Cardiac muscle cell (in vitro differentiated cells and primary cell): ENCODE measurements around the gene CLDN16. TPM values are rescaled to one million over a fixed set of nuclear protein-coding genes. Genes with fewer than 3 reads are reported as not detected.
A peak's percentile ranks its signal among the peaks of the same experiment; 100 is the strongest.

Source experiments
- DNase-seq, 2 donors: peaks; one replicate each; pipeline versions ENCODE4 v3.0.0 to v3.0.0-alpha.2; 2010 to 2017; ENCODE audit warnings: low read depth in 1 of 2, low spot score in 1 of 2
- H3K27ac ChIP-seq: fragments of 200-600 bp; sonication (generic); 2 replicates; pipeline ENCODE4 v1.5.1; 2016
- H3K27me3 ChIP-seq: fragments of 200-600 bp; sonication (generic); 2 replicates; pipeline ENCODE4 v1.6.0; 2016; ENCODE audit warnings: control low read depth
- H3K36me3 ChIP-seq: fragments of 200-600 bp; sonication (generic); 2 replicates; pipeline ENCODE4 v1.5.1; 2016; ENCODE audit warnings: control low read depth
- H3K4me1 ChIP-seq: fragments of 200-600 bp; sonication (generic); 2 replicates; pipeline ENCODE4 v1.8.1; 2017; ENCODE audit warnings: low read depth, mild to moderate bottlenecking, mixed run types
- H3K4me3 ChIP-seq: fragments of 200-600 bp; sonication (generic); 2 replicates; pipeline ENCODE4 v1.5.1; 2016; ENCODE audit warnings: mild to moderate bottlenecking
- H3K9me3 ChIP-seq: fragments of 200-600 bp; sonication (generic); 2 replicates; pipeline ENCODE4 v1.5.1; 2017; ENCODE audit warnings: low read depth, mild to moderate bottlenecking, control low read depth
- CTCF ChIP-seq: IDR thresholded peaks from 2 replicates; pipeline ENCODE4 v1.5.1; 2012; ENCODE audit warnings: low read depth, mild to moderate bottlenecking, low read length
- polyA plus RNA-seq: library from polyadenylated mRNA; unstranded; fragments of >200 nt; fragmentation: Nextera tagmentation; extraction: Ambion mirVana; gene quantifications from 2 replicates; pipeline ENCODE4 v1.2.1, GENCODE V29; 2016
- total RNA-seq: library from RNA; depleted of rRNA; stranded (reverse); fragments of >200 nt; gene quantifications from 2 replicates; pipeline ENCODE4 v1.2.3, GENCODE V29; 2016

The CLDN16 gene
- total and polyA plus RNA-seq, 2 experiments from 2014 or later, result 0.18 TPM; not detected in 1

- Histone ChIP-seq H3K4me1 (no peaks in the 10 kb centered on the region), H3K9me3 (no peaks in the 10 kb centered on the region), H3K36me3 (no peaks in the 10 kb centered on the region), H3K27me3 (no peaks in the 10 kb centered on the region), H3K27ac (no peak within 1 kb of the TSS), H3K4me3 (no peak within 1 kb of the TSS)
- DNase-seq, result no peak
- TF ChIP-seq CTCF, result no peak
These were observed 61.8 kb downstream of the CLDN16 start, which contains the start of gene TMEM207 for GRCh38 chr3:190449801-190450200. Gene TMEM207, minus strand, starts transcription at chr3:190449901. Its CDS starts 92 bp downstream, at chr3:190449809.

GRCh38 chr3:190455828-190456227, 67.9 kb downstream of the CLDN16 start:
- no peak overlapping the region for H3K4me3 ChIP-seq
- H3K27me3 ChIP-seq, result no peaks in the 10 kb centered on the region
- no peak for DNase-seq
- no peak for TF ChIP-seq CTCF
- no peak overlapping the region for H3K27ac ChIP-seq
- H3K4me1 ChIP-seq, result no peaks in the 10 kb centered on the region
- no peaks in the 10 kb centered on the region for H3K36me3 ChIP-seq
- H3K9me3 ChIP-seq, result no peaks in the 10 kb centered on the region

DNA sequence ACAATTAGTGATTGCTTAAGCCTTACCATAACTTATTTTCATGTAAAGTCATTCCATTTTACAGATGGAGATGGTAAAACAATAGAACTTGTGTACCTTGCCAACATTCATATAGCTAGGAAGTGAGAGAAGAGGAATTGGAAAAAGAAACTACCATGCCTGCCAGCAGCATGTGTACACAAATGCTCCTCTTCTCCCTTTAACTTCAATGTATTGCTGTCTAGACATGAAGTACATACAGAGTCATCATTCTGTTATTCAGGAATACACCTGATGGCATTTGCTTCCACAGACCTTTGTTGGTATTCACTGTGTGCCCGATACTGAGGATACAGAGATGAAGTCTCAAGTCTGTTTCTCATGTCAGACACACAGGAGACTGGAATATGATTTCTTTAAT, 68.8 kb downstream of the CLDN16 start:
- no peak overlapping the region for H3K4me3 ChIP-seq
- H3K9me3 ChIP-seq, result no peaks in the 10 kb centered on the region
- DNase-seq, result no peak
- no peaks in the 10 kb centered on the region for H3K36me3 ChIP-seq
- H3K4me1 ChIP-seq, result no peaks in the 10 kb centered on the region
- TF ChIP-seq CTCF, result no peak
- no peak overlapping the region for H3K27ac ChIP-seq
- no peaks in the 10 kb centered on the region for H3K27me3 ChIP-seq

GRCh38 chr3:190458040-190458439, 70.1 kb downstream of the CLDN16 start:
- no peaks in the 10 kb centered on the region for H3K36me3 ChIP-seq
- no peak for TF ChIP-seq CTCF

More at GRCh38 chr3:190458040-190458439, 70.1 kb downstream of the CLDN16 start:
- Histone ChIP-seq H3K4me3 (no peak overlapping the region), H3K27ac (no peak overlapping the region), H3K4me1 (no peaks in the 10 kb centered on the region), H3K9me3 (no peaks in the 10 kb centered on the region), H3K27me3 (no peaks in the 10 kb centered on the region)
- DNase-seq, result peak; percentile 10 to 23

Other genes with a start within 250 kb of the CLDN16 start
- 0.18 and 0.48 TPM in 2 replicates for gene CLDN1, start 65.7 kb upstream of the CLDN16 start, total RNA-seq
- 0.15 and 0.54 TPM in 2 replicates for gene CLDN1, start 65.7 kb upstream of the CLDN16 start, polyA plus RNA-seq
- not detected in 2 replicates for gene TMEM207, start 61.7 kb downstream of the CLDN16 start, total RNA-seq
- gene TMEM207, start 61.7 kb downstream of the CLDN16 start, polyA plus RNA-seq, result not detected in 2 replicates
- gene IL1RAP, start 125.9 kb downstream of the CLDN16 start, total RNA-seq, result 6.5 and 8.9 TPM in 2 replicates
- 3.2 and 5.5 TPM in 2 replicates for gene IL1RAP, start 125.9 kb downstream of the CLDN16 start, polyA plus RNA-seq